Lower lobe of right lung (tissue), 2 donors: ENCODE data around the gene KRT28. TPM values are rescaled to one million over a fixed set of nuclear protein-coding genes. Genes with fewer than 3 reads are reported as not detected.
A peak's percentile ranks its signal among the peaks of the same experiment; 100 is the strongest.

ENCODE experiments used
- ATAC-seq, 2 donors: fragments of 200-7000 bp; cut with Tn5 transposase; one replicate each; pipeline ENCODE4 v1.9.1; 2020 to 2022; ENCODE audit warnings: mild to moderate bottlenecking in 2 of 2, moderate library complexity in 2 of 2
- DNase-seq: peaks from one replicate; pipeline ENCODE4 v3.0.0-alpha.2; 2020
- H3K27ac ChIP-seq: fragments of 200-600 bp; one replicate; pipeline ENCODE4 v1.8.0; 2022
- H3K27me3 ChIP-seq: fragments of 200-600 bp; one replicate; pipeline ENCODE4 v1.8.0; 2022; ENCODE audit warnings: low read depth
- H3K36me3 ChIP-seq: fragments of 200-600 bp; one replicate; pipeline ENCODE4 v1.8.0; 2022; ENCODE audit warnings: mild to moderate bottlenecking
- H3K4me1 ChIP-seq: fragments of 200-600 bp; one replicate; pipeline ENCODE4 v1.8.0; 2022
- H3K4me3 ChIP-seq: fragments of 200-600 bp; one replicate; pipeline ENCODE4 v1.8.0; 2022; ENCODE audit warnings: mild to moderate bottlenecking
- H3K9me3 ChIP-seq: fragments of 200-600 bp; one replicate; pipeline ENCODE4 v1.8.0; 2022
- CTCF ChIP-seq: fragments of 200-600 bp; IDR thresholded peaks from one replicate; pipeline ENCODE4 v1.8.0; 2022; ENCODE audit warnings: antibody characterized with exemption, mild to moderate bottlenecking
- intact Hi-C: fragments of 100-400 bp; cut with DNase I; formaldehyde crosslinking; loops from one replicate; pipeline ENCODE4 v1.11.0; 2022
- total RNA-seq: library from RNA; stranded (reverse); fragmentation: NEBNext Ultra II Directional; extraction: Animal tissue kit (Norgen Biotek cat#: 25700); gene quantifications from one replicate; pipeline ENCODE4 v1.2.1, GENCODE V29; 2021
- donor health status: DM: no; HTN: yes; CAD: no; lungs with severe emphysema.

Gene KRT28
- total RNA-seq, 1 donor from 2014 or later = not detected

- no peaks in the 10 kb centered on the region for H3K9me3 ChIP-seq
- intact Hi-C loops = no loop called here
- H3K27me3 ChIP-seq = peaks cover 19% of the 10 kb centered on the region
Observed at GRCh38 chr17:40801157-40801556, 1.4 kb upstream of the KRT28 start.

GRCh38 chr17:40800381-40800780, 622 bp upstream of the KRT28 start:
- Histone ChIP-seq H3K36me3 (no peaks in the 10 kb centered on the region), H3K4me1 (no peaks in the 10 kb centered on the region), H3K27ac (no peak overlapping the region), H3K27me3 (peaks cover 13% of the 10 kb centered on the region), H3K9me3 (no peaks in the 10 kb centered on the region), H3K4me3 (no peak overlapping the region)
- intact Hi-C loops = no loop called here
- ATAC-seq (no peak), DNase-seq (no peak)
- no peak for TF ChIP-seq CTCF

More at GRCh38 chr17:40801157-40801556, 1.4 kb upstream of the KRT28 start:
- H3K4me1 ChIP-seq = no peaks in the 10 kb centered on the region
- no peaks in the 10 kb centered on the region for H3K36me3 ChIP-seq
- no peak overlapping the region for H3K27ac ChIP-seq
- ATAC-seq = no peak
- H3K4me3 ChIP-seq = no peak overlapping the region
- TF ChIP-seq CTCF = no peak
- DNase-seq = no peak

- ATAC-seq (no peak), DNase-seq (no peak)
- Histone ChIP-seq H3K4me1 (no peaks in the 10 kb centered on the region), H3K4me3 (no peak overlapping the region), H3K27me3 (peaks cover 8% of the 10 kb centered on the region), H3K9me3 (no peaks in the 10 kb centered on the region), H3K27ac (no peak overlapping the region), H3K36me3 (no peaks in the 10 kb centered on the region)
- intact Hi-C loops = no loop called here
- no peak for TF ChIP-seq CTCF
Observed at GRCh38 chr17:40796846-40797245, 2.9 kb downstream of the KRT28 start.

- DNase-seq (no peak), ATAC-seq (peak; percentile 62 to 83)
- TF ChIP-seq CTCF = no peak
- Histone ChIP-seq H3K27ac (no peak overlapping the region), H3K36me3 (no peaks in the 10 kb centered on the region), H3K27me3 (peaks cover 8% of the 10 kb centered on the region), H3K4me3 (no peak overlapping the region), H3K9me3 (no peaks in the 10 kb centered on the region), H3K4me1 (no peaks in the 10 kb centered on the region)
- intact Hi-C loops = no loop called here
Observed at GRCh38 chr17:40795019-40795667, 4.6 kb downstream of the KRT28 start.

GRCh38 chr17:40794466-40794865, 5.3 kb downstream of the KRT28 start:
- DNase-seq = no peak
- Histone ChIP-seq H3K27me3 (peaks cover 4% of the 10 kb centered on the region), H3K4me1 (no peaks in the 10 kb centered on the region), H3K27ac (no peak overlapping the region), H3K9me3 (no peaks in the 10 kb centered on the region), H3K4me3 (no peak overlapping the region), H3K36me3 (no peaks in the 10 kb centered on the region)
- no peak for TF ChIP-seq CTCF
- intact Hi-C loops = no loop called here
- ATAC-seq = no peak
